Activated CD4-positive, alpha-beta T cell treated with anti-CD3 and anti-CD28 coated beads for 36 hours (primary cell): ENCODE measurements around the gene TTC27. TPM values are rescaled to one million over a fixed set of nuclear protein-coding genes. Genes with fewer than 3 reads are reported as not detected.
"Not testable (repeated sequence)": the region's sequence is repeated elsewhere in the genome, so short reads cannot be mapped to it uniquely, and the experiment has no call there.

Source experiments
- ATAC-seq: fragments of 200-7000 bp; cut with Tn5 transposase; one replicate; pipeline ENCODE4 v1.10.0; 2021; ENCODE audit warnings: mild to moderate bottlenecking, moderate library complexity
- CTCF ChIA-PET: fragments of 350-600 bp; sonication (Branson Sonifier 250); formaldehyde crosslinking; loops from one replicate; lab custom pipeline; 2021; ENCODE audit warnings: antibody characterized with exemption; lab: Charles Lee
- POLR2A ChIA-PET: fragments of 350-600 bp; sonication (Branson Sonifier 250); formaldehyde crosslinking; loops from one replicate; lab custom pipeline; 2021; ENCODE audit warnings: antibody characterized with exemption, inconsistent platforms; lab: Charles Lee
- DNase-seq: peaks from one replicate; pipeline ENCODE4 v3.0.0-alpha.2; 2020
- H3K27ac Mint-ChIP-seq: one replicate; pipeline ENCODE4 v1.8.0; 2021; ENCODE audit warnings: mixed read lengths
- H3K27me3 Mint-ChIP-seq: one replicate; pipeline ENCODE4 v1.8.0; 2021; ENCODE audit warnings: mixed read lengths
- H3K36me3 Mint-ChIP-seq: one replicate; pipeline ENCODE4 v1.8.0; 2021; ENCODE audit warnings: low read depth, mixed read lengths
- H3K4me1 Mint-ChIP-seq: one replicate; pipeline ENCODE4 v1.8.0; 2021; ENCODE audit warnings: mixed read lengths
- H3K4me3 Mint-ChIP-seq: one replicate; pipeline ENCODE4 v1.8.0; 2021; ENCODE audit warnings: mild to moderate bottlenecking, moderate library complexity, mixed read lengths
- H3K9me3 Mint-ChIP-seq: one replicate; pipeline ENCODE4 v1.8.0; 2021; ENCODE audit warnings: low read depth, mixed read lengths
- intact Hi-C, 2 experiments: fragments of 100-400 bp; cut with DNase I in 1 of 2; cut with micrococcal nuclease in 1 of 2; formaldehyde crosslinking; loops; one replicate each; pipeline versions ENCODE4 v1.14.2 to v1.15.1; 2022 to 2024; cut with DNase I, micrococcal nuclease
- total RNA-seq, 2 experiments: library from RNA; stranded (reverse); gene quantifications; one replicate each; pipeline ENCODE4 v1.2.3, GENCODE V29; 2021

The TTC27 gene
- total RNA-seq, 2 experiments from 2014 or later = 32.7 to 33.7 TPM

- Mint-ChIP-seq H3K27ac (peak overlapping the region; percentile 93), H3K9me3 (no peaks in the 10 kb centered on the region), H3K4me1 (peaks cover 27% of the 10 kb centered on the region), H3K36me3 (peaks cover 15% of the 10 kb centered on the region), H3K4me3 (peak overlapping the region; percentile 92), H3K27me3 (no peaks in the 10 kb centered on the region)
- intact Hi-C loops = loop anchor here (2.0 to 5.0 kb wide), 4 partner anchors 30 to 614 kb away; partner anchors contain the start of genes BIRC6 (in 1 of the 2) and MEMO1 (in 1 of the 2)
- ATAC-seq (no peak), DNase-seq (no peak)
- ChIA-PET POLR2A (no interaction called here), CTCF (no interaction called here)
These were observed 1.1 kb upstream of the TTC27 start for GRCh38 chr2:32626639-32627221.

- intact Hi-C loops = loop anchor here (2.0 to 5.0 kb wide), 4 partner anchors 31 to 615 kb away; partner anchors contain the start of genes BIRC6 (in 1 of the 2) and MEMO1 (in 1 of the 2)
- POLR2A ChIA-PET = interaction anchor here (0.6 kb wide), 1 partner anchor 19 kb away, joined by 9 read pairs; no protein-coding TSS in a partner anchor
- peaks cover 32% of the 10 kb centered on the region for H3K4me1 Mint-ChIP-seq
- H3K36me3 Mint-ChIP-seq = peaks cover 18% of the 10 kb centered on the region
- H3K27me3 Mint-ChIP-seq = no peaks in the 10 kb centered on the region
- H3K9me3 Mint-ChIP-seq = no peaks in the 10 kb centered on the region
- ATAC-seq (peak; percentile 51), DNase-seq (peak; percentile 66)
- CTCF ChIA-PET = interaction anchor here (0.7 kb wide), 1 partner anchor 229 kb away, joined by 3 read pairs; no protein-coding TSS in a partner anchor
- H3K27ac Mint-ChIP-seq = peak overlapping the region; percentile 93
- H3K4me3 Mint-ChIP-seq = peak overlapping the region; percentile 92
These were observed 423 bp upstream of the TTC27 start for GRCh38 chr2:32627441-32627813.

- POLR2A ChIA-PET = no interaction called here
- Mint-ChIP-seq H3K4me3 (no peak overlapping the region), H3K27ac (no peak overlapping the region), H3K4me1 (peaks cover 35% of the 10 kb centered on the region), H3K36me3 (peaks cover 27% of the 10 kb centered on the region), H3K27me3 (no peaks in the 10 kb centered on the region), H3K9me3 (no peaks in the 10 kb centered on the region)
- intact Hi-C loops = no loop called here
- ATAC-seq (no peak), DNase-seq (peak; percentile 64)
- CTCF ChIA-PET = no interaction called here
These were observed 4.2 kb downstream of the TTC27 start for GRCh38 chr2:32632089-32632488.

- POLR2A ChIA-PET = interaction anchor here (0.7 kb wide), 1 partner anchor 14 kb away, joined by 4 read pairs; no protein-coding TSS in a partner anchor
- CTCF ChIA-PET = no interaction called here
- Mint-ChIP-seq H3K9me3 (no peaks in the 10 kb centered on the region), H3K27ac (no peak overlapping the region), H3K36me3 (peaks cover 31% of the 10 kb centered on the region), H3K4me1 (peaks cover 28% of the 10 kb centered on the region), H3K27me3 (no peaks in the 10 kb centered on the region), H3K4me3 (no peak overlapping the region)
- ATAC-seq = no peak
- intact Hi-C loops = no loop called here
- DNase-seq = no peak
These were observed 5.2 kb downstream of the TTC27 start for GRCh38 chr2:32633040-32633439.

GRCh38 chr2:32638548-32638947, 10.7 kb downstream of the TTC27 start:
- H3K36me3 Mint-ChIP-seq = peaks cover 29% of the 10 kb centered on the region
- CTCF ChIA-PET = not testable (repeated sequence)

GRCh38 chr2:32641180-32641579, 13.3 kb downstream of the TTC27 start:
- no peaks in the 10 kb centered on the region for H3K27me3 Mint-ChIP-seq
- peaks cover 33% of the 10 kb centered on the region for H3K36me3 Mint-ChIP-seq
- H3K4me1 Mint-ChIP-seq = peaks cover 2% of the 10 kb centered on the region
- intact Hi-C loops = no loop called here
- DNase-seq (no peak), ATAC-seq (no peak)
- POLR2A ChIA-PET = no interaction called here
- CTCF ChIA-PET = no interaction called here
- no peak overlapping the region for H3K4me3 Mint-ChIP-seq
- H3K27ac Mint-ChIP-seq = no peak overlapping the region
- no peaks in the 10 kb centered on the region for H3K9me3 Mint-ChIP-seq

More at GRCh38 chr2:32638548-32638947, 10.7 kb downstream of the TTC27 start:
- H3K4me3 Mint-ChIP-seq, H3K27ac Mint-ChIP-seq, ATAC-seq, H3K9me3 Mint-ChIP-seq, intact Hi-C loops, DNase-seq, H3K4me1 Mint-ChIP-seq, H3K27me3 Mint-ChIP-seq: not testable (repeated sequence)
- POLR2A ChIA-PET = interaction anchor here (0.7 kb wide), 1 partner anchor 10 kb away, joined by 3 read pairs; the partner anchor contains the start of gene TTC27

DNA sequence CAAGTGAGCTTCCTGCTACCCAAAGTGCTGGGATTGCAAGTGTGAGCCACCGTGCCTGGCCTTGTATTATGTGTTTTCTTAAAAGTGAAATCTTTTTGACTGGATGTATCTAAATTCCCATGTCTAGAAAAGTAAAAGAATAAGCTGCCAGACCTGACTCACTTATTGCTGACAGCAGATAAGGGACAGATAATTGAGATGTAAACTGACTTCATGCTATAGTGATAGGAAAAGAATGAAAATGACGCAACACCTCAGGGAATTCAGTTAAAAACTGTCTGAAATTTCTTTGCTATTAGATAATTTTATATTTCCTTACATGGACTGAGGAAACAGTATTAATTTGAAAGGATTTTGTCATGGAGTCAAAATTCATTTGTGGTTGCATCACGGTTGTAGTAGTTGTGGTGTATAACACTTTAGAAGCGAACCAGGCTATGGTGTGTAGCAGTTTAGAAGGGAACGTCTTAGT, 19.4 kb downstream of the TTC27 start:
- H3K27ac Mint-ChIP-seq = no peak overlapping the region
- no peak for ATAC-seq
- intact Hi-C loops = no loop called here
- ChIA-PET POLR2A (interaction anchor here (0.5 to 0.6 kb wide), 2 partner anchors 14 to 19 kb away, joined by 4 to 6 read pairs; no protein-coding TSS in a partner anchor), CTCF (no interaction called here)
- H3K9me3 Mint-ChIP-seq = no peaks in the 10 kb centered on the region
- H3K36me3 Mint-ChIP-seq = peaks cover 37% of the 10 kb centered on the region
- H3K4me3 Mint-ChIP-seq = no peak overlapping the region
- H3K27me3 Mint-ChIP-seq = no peaks in the 10 kb centered on the region
- H3K4me1 Mint-ChIP-seq = no peaks in the 10 kb centered on the region
- no peak for DNase-seq

- no peak overlapping the region for H3K27ac Mint-ChIP-seq
- intact Hi-C loops = no loop called here
- CTCF ChIA-PET = no interaction called here
- DNase-seq = no peak
- no peaks in the 10 kb centered on the region for H3K27me3 Mint-ChIP-seq
- H3K36me3 Mint-ChIP-seq = peaks cover 46% of the 10 kb centered on the region
- H3K4me1 Mint-ChIP-seq = no peaks in the 10 kb centered on the region
- POLR2A ChIA-PET = no interaction called here
- no peak overlapping the region for H3K4me3 Mint-ChIP-seq
- ATAC-seq = no peak
- H3K9me3 Mint-ChIP-seq = no peaks in the 10 kb centered on the region
These were observed 24.8 kb downstream of the TTC27 start for GRCh38 chr2:32652555-32653209.

GRCh38 chr2:32656069-32656468, 28.2 kb downstream of the TTC27 start:
- Mint-ChIP-seq H3K27me3 (no peaks in the 10 kb centered on the region), H3K36me3 (peaks cover 60% of the 10 kb centered on the region), H3K9me3 (peaks cover 4% of the 10 kb centered on the region), H3K4me3 (no peak overlapping the region), H3K4me1 (no peaks in the 10 kb centered on the region), H3K27ac (no peak overlapping the region)
- intact Hi-C loops = no loop called here
- ATAC-seq (no peak), DNase-seq (no peak)
- ChIA-PET POLR2A (interaction anchor here (0.6 to 0.7 kb wide), 2 partner anchors 10 to 665 kb away, joined by 3 to 5 read pairs; no protein-coding TSS in a partner anchor), CTCF (interaction anchor here (0.6 to 1.0 kb wide), 2 partner anchors 44 to 151 kb away, joined by 3 to 5 read pairs; no protein-coding TSS in a partner anchor)

DNA sequence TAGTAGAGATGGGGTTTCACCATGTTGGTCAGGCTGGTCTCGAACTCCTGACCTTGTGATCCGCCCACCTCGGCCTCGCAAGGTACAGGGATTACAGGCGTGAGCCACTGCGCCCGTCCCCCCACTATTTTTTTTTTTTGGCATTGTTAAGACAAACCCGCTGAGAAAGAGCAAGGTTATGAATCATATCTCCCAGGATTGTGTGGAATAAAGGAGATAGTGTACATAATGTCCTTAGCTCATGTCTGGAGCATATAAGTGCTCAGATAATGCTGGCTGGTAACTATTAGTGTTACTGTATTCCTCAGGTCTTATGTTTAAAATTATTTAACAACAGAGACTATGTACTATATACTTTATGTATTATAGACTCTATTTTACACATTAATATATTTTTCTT, 36.0 kb downstream of the TTC27 start:
- H3K4me1 Mint-ChIP-seq = peaks cover 5% of the 10 kb centered on the region
- CTCF ChIA-PET = no interaction called here
- POLR2A ChIA-PET = no interaction called here
- H3K9me3 Mint-ChIP-seq = peaks cover 4% of the 10 kb centered on the region
- ATAC-seq (no peak), DNase-seq (no peak)
- no peak overlapping the region for H3K4me3 Mint-ChIP-seq
- intact Hi-C loops = no loop called here
- H3K36me3 Mint-ChIP-seq = peaks cover 37% of the 10 kb centered on the region
- no peak overlapping the region for H3K27ac Mint-ChIP-seq
- H3K27me3 Mint-ChIP-seq = no peaks in the 10 kb centered on the region

DNA sequence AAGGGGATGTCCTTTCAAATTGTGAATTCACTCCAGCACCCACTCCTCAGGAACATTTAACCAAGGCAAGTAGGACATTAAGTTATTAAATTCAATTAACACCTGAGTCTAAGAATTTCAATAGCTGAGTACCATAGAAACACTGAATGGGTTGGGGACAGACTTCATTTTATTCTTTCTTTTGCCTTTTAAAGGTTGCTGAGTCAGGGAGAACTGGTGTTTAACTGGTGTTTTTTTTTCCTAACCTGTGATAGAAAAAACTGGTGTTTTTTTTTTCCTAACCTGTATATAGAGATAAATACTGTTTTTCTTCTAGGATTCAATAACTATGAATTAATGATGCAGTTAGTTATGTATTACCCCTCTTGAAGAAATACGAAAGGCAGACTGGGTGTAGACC, 38.9 kb downstream of the TTC27 start:
- no peak overlapping the region for H3K27ac Mint-ChIP-seq
- DNase-seq = no peak
- ATAC-seq = no peak
- H3K9me3 Mint-ChIP-seq = no peaks in the 10 kb centered on the region
- CTCF ChIA-PET = interaction anchor here (0.6 kb wide), 1 partner anchor 712 kb away, joined by 3 read pairs; no protein-coding TSS in a partner anchor
- no peak overlapping the region for H3K4me3 Mint-ChIP-seq
- intact Hi-C loops = no loop called here
- POLR2A ChIA-PET = no interaction called here
- H3K27me3 Mint-ChIP-seq = no peaks in the 10 kb centered on the region
- no peaks in the 10 kb centered on the region for H3K4me1 Mint-ChIP-seq
- H3K36me3 Mint-ChIP-seq = peaks cover 31% of the 10 kb centered on the region
